GM10266 (cell line): ENCODE measurements around the gene TCF20.

ENCODE experiments used
- DNase-seq: peaks from one replicate; pipeline ENCODE4 v3.0.0; 2012; ENCODE audit errors: extremely low spot score
- CTCF ChIP-seq: IDR thresholded peaks from 2 replicates; pipeline ENCODE4 v1.5.1; 2012; ENCODE audit warnings: mild to moderate bottlenecking, low read depth; ENCODE audit not compliant: control insufficient read depth, insufficient read depth; ENCODE audit errors: missing control alignments

Gene TCF20

GRCh38 chr22:42307806-42308563, 37.5 kb upstream of the TCF20 start:
- TF ChIP-seq CTCF = no peak
- no peak for DNase-seq

- no peak for TF ChIP-seq CTCF
- no peak for DNase-seq
Measured at GRCh38 chr22:42306010-42306409, 35.6 kb upstream of the TCF20 start.

- no peak for TF ChIP-seq CTCF
Measured at GRCh38 chr22:42304324-42304790, 33.9 kb upstream of the TCF20 start.

GRCh38 chr22:42303396-42304323, 33.2 kb upstream of the TCF20 start:
- DNase-seq = no peak
- no peak for TF ChIP-seq CTCF

More at GRCh38 chr22:42304324-42304790, 33.9 kb upstream of the TCF20 start:
- no peak for DNase-seq

GRCh38 chr22:42301742-42302102, 31.3 kb upstream of the TCF20 start:
- TF ChIP-seq CTCF = no peak
- no peak for DNase-seq

- no peak for DNase-seq
- TF ChIP-seq CTCF = no peak
Measured at GRCh38 chr22:42301077-42301741, 30.8 kb upstream of the TCF20 start.
